NCI-H2029 treated with DMSO at 0.1 percent for 48 hours (cell line): ENCODE measurements around the gene MROH8.
A peak's percentile ranks its signal among the peaks of the same experiment; 100 is the strongest.
"Not testable (repeated sequence)": the region's sequence is repeated elsewhere in the genome, so short reads cannot be mapped to it uniquely, and the experiment has no call there.

Experiments
- DNase-seq: peaks from one replicate; lab custom pipeline; 2025; lab: John Stamatoyannopoulos, UW

MROH8 gene

DNA sequence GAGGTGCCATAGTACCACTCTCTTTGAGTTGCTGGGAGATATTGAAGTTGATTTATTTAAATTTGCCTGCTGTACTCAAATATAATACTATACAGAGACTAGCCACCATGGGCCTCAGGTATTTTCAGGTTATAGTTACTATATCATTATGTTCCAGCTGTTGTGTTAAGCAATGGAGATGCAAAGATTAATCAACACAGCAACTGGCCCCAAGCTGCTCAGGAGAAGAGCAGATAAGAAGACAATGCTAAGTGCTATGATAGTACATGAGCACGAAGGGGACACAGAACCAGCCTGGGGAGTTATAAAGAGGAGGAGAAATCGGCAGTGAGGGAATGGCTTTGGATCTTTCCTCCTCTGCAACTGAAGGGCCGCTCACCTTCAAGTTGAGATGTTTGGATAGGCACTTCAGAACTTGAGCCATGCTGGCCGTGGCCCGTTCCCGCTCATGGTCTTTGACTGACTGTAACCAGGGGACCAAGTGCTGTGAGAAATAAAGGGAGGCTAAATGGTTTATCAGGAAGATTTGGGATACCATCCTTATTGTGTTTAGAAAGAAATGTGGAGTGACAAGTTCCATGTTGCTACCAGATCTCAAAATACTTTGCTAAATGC, 24.6 kb downstream of the MROH8 start:
- DNase-seq = no peak

DNA sequence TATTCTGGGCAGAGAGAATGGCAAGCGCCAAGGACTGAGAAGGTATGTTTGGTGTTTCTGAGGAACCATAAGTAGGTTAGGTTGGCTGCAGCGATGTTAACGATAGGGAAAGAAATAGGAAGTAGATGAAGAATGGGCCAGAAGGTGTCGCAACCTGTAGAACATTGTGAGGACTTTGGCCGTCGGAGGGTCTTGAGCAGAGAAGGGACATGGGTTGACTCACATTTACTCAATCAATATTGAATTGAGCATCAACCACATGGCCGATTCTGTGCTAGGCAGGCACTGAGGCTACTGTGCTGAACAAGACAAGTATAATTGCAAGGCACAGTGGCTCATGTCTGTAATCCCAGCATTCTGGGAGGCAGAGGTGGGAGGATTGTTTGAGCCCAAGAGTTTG, 27.1 kb downstream of the MROH8 start:
- DNase-seq = no peak

DNA sequence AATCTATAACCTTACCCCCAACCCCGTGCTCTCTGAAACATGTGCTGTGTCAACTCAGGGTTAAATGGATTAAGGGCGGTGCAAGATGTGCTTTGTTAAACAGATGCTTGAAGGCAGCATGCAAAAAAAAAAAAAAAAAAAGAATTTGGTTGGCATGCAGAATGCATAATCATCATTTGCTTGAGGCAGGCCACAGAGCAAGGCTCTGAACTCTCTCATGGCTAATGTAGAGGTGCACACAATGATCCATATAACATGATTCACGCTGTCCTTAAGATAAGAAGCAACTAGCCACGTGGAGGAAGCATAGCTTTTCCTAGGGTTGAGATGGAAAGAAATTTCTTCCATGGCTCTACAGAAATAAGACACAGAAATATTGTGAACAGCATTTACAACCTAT, 27.8 kb downstream of the MROH8 start:
- no peak for DNase-seq

GRCh38 chr20:37150864-37151263, 28.5 kb downstream of the MROH8 start:
- not testable (repeated sequence) for DNase-seq

DNA sequence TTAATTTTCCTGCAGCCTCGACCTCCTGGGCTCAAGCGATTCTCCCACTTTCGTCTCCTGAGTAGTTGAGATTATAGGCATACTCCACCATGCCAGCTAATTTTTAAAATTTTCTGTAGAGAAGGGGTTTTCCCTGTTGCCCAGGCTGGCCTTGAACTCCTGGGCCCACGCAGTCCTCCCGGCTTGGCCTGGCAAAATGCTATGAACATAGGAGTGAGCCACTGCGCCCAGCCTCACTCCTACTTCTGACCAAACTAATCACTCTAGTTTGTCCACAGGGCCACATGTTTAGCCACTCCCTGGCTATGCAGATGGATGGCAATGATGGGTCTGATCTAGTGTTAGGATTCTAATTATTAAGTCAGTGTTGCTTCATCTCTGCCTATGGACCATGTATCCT, 32.1 kb downstream of the MROH8 start:
- DNase-seq = no peak

DNA sequence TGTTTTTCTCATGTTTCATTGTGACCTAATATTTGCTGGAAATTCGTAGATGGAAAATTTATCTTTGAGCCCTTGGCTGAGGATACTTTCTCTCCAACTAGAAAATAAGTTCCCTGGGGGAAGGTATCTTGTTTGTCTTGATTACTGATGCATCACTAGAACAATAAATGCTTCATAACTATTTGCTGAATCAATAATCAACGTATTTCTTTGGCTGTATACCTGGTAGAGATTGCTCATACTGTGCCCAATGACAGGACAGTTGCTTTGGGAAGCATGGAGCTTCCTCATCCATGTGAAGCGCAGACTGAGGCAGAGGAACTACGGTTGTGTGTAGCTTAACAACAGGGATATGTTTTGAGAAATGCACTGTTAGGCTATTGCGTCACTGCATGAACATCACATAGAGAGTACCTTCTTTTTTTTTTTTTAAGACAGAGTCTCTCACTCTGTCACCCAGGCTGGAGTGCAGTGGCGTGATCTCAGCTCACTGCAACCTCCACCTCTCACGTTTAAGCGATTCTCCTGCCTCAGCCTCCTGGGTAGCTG, 34.4 kb downstream of the MROH8 start:
- DNase-seq = no peak

DNA sequence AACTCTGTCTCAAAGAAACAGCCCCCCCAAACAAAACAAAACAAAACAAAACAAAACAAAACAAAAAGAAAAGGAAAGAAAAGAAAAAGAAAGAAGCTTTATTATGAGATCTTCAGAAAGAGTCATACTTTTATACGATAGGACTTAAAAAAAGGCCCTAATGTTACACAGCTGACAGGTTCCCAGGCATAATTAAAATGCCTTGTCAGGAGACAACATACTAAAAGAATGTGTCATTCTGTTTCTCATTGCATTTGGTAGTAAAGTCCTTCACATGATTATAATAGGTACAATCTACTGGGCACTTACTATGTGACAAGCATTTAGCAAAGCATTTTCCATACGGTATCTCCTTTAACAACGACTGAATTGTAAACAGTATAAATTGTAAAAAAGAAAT, 36.6 kb downstream of the MROH8 start:
- no peak for DNase-seq

DNA sequence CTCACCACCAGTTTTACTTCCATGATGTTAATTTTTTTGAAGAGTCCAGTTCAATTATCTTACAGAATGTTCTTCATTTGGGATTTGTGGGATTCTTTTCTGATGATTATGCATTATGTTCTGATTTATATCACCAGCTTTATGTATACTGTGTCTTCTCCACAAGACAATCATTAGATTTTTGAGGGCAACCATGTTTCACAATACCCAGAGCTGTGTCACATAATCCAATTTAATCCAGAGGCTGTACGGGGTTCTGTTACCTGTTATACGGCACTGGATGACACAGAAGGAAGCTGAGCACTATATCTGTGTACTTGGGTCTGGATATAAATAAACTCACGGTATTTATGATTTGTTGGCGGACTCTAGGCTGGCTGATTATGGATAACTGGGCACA, 41.8 kb downstream of the MROH8 start:
- DNase-seq = no peak

GRCh38 chr20:37133952-37134351, 45.4 kb downstream of the MROH8 start:
- DNase-seq = no peak

- DNase-seq = no peak
Measured at GRCh38 chr20:37131486-37131885, 47.9 kb downstream of the MROH8 start.

DNA sequence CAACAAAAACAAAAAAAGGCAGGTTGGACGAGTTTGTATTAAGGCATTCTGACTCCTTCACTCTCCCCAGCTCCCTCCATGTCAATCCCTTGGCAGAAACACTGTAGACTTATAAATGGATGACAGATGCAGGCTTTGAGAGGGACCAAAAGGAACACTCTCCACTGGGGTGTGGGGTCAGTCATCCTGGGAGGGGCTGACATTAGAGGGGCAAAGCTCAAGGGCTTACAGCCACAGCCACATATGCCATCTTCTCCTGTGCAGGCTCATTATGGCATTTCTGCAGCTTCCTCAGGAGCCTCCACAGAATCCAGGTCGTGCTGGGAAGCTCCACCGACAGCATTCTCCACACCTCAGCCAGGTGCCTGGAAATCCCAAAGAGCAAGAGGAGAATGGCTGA, 50.5 kb downstream of the MROH8 start:
- DNase-seq = no peak

- DNase-seq = not testable (repeated sequence)
Measured at GRCh38 chr20:37126290-37126689, 53.1 kb downstream of the MROH8 start.

DNA sequence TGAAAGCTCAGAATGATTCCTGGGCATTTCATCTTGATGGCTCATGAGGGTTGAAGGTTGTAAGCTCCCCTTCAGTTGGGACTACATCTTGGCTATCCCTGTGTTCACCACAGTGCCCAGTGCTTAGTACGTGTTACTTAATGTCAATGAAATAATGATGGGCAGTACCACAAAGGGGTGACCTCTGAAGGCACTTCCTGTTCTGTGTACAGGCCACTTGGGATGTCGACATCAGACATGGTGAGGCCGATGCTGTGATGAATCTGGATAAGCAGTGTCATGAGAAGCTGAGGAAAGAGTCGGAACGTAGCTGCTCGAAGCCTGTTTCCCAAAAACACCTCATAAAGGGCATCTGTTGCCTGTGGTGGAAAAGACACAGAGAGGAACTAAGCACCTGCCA, 55.9 kb downstream of the MROH8 start:
- DNase-seq = no peak

- no peak for DNase-seq
Measured at GRCh38 chr20:37120497-37120896, 58.9 kb downstream of the MROH8 start.

DNA sequence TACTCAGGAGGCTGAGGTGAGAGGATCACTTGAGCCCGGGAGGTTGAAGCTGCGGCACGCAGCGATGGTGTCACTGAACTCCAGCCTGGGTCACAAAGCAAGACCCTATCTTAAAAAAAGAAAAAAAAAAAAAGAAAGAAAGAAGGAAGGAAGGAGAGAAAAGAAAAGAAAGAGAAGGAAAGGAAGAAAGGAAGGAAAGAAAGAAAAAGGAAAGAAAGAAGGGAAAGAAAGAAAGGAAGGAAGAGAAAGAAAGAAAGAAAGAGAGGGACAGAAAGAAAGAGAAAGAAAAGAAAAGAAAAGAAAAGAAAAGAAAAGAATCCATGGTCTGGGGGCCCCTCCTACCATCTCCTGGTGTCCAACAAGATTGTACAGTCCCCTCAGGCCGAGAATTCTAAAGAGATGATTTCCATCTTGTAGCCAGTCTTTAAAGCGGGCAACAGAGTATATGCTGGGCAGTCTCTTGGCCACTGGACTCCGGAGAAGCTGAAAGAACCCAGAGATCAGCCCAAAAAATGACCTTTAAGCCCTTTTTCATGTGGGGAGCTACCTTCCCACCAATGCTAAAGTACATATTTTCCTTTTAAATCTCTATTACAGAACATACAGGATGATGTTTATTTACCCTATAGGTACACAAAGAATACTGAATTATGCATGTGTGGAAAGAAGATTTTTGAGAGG, 59.9 kb downstream of the MROH8 start:
- no peak for DNase-seq

DNA sequence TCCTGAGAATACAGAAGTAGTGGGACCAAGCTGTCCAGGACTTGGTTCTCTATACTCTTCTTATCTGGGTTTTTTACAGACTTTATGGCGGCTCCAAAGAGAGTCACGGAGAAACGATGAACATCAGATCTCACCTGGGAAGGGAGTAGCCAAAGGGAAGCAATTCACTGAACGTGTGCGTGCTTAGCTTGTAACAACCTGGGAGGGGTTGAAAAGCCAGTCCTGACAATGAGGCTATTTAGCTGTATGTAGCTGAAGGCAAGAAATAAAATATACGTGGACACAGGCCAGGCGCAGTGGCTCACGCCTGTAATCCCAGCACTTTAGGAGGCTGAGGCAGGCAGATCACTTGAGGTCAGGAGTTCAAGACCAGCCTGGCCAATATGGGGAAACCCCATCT, 65.3 kb downstream of the MROH8 start:
- DNase-seq = no peak

- no peak for DNase-seq
Measured at GRCh38 chr20:37111926-37112455, 67.4 kb downstream of the MROH8 start.

- no peak for DNase-seq
Measured at GRCh38 chr20:37108676-37109075, 70.7 kb downstream of the MROH8 start.

DNA sequence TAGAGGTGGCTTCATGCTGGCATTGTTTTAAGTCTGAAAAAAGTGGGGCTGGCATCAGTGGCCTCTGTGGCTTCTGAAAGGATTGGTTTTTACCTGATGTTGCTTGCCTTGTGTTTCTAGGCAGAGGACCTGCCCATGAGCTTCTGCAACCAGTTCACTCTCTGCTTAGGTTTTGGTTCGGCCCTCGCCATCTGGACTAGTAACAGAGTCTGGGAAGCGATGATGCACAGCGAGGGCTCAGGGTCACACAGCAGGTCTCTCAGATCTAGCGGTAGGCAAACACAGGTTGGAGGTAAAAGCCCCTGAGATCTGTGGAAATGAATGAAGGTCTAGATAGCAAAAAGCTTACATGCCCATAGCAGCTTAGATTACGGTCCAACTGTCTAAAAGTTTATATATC, 76.8 kb downstream of the MROH8 start:
- no peak for DNase-seq

GRCh38 chr20:37096415-37097041, 82.8 kb downstream of the MROH8 start:
- no peak for DNase-seq

DNA sequence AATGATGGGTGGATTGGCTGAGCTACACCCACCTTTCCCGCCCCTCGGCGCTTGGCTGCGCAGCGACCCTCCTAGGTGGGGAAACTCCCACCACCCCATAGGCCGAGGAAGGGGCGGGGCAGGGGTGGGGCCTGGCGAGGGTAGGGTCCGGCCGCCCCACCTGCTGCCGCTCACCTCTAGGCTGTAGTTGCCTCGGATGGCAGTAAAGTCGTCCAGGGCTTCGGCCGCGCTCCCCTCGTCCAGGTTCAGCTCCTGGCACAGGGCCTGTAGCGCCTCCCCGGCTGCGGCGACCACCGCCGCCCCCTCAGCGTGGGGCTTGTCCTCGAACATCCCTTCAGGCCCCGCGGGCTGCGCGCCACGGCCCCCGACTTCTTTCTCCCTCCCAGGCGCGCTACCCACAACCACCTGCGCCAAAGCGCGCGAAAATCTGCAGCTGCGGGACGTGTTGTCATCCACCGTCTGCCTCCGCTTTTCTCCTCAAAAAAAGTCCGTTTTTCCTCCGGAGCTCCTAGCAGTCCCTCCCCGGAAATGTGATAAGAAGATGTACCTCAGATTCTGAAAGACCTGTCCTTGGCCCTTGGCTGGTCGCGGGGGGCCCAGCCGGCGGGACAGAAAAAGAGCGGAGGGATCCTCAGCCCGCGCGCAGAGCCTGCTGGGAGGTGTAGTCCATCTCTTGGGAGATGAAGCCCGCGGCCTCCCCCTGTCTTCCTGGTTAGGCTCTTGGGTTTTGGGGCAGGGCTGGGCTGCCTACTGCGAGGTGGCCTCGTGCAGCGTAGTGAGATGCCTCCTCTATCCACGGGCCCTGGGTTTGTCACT, 83.5 kb downstream of the MROH8 start, which contains the start of gene RBL1:
RBL1 (minus strand) TSS at position 399 of the 816 bp plus-strand sequence; CDS start at position 330, 69 bp downstream.
- peak; percentile 86 for DNase-seq

DNA sequence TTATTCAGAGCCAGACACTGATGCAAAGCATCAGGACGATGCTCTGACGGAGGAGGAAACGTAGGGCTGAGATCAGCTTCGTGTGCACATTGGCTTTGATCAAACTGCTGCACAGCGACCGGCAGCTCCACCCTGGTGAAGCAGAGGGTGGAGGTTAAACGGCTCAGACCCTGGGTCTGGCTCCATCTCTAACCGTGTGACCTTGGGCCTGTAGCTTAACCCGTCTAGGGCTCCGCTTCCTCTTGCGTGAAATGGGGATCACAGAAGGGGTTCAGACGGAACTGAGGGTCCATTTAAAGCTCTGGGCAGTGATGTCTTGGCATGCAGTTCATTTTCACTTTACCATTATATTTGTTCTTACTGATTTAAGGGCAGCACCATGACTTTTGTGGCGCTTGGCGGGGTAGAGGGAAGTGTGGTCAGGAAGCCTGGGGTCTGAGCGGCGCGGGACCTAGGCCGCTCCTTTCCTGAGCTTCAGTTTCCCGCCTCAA, 84.2 kb downstream of the MROH8 start:
- DNase-seq = no peak
